ENCODE data around the gene WEE2. TPM values are rescaled to one million over a fixed set of nuclear protein-coding genes. Genes with fewer than 3 reads are reported as not detected.

Gene WEE2
- total RNA-seq, 1 donor from 2014 or later: 0.33 TPM

DNA sequence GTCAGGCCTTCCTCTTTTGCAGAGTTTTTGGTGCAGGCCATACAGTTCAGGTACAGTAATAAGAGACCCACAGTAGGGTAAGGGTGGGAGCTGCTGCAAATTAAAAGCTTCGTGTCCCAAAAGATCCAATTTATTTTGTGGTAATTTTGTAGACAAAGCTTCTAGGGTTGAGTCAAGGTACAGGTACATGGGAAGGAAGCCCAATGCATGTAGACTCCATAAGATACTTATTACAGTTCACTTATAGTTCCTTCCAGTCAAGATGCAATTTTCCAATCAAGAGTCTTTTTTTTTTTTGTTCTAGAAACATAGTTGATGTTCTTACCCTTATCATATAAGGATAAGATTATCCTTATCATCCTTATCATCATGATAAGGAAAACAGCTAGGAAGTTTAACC is 68.2 kb downstream of the WEE2 start, which contains the start of gene TAS2R4:
TAS2R4 (plus strand) TSS at position 301 of the 400 bp plus-strand sequence. CDS start 1,815 bp downstream, outside the sequence.
- peaks cover 50% of the 10 kb centered on the region for H3K36me3 Mint-ChIP-seq (ENCODE audit: low read depth, unreplicated experiment)
- TF ChIP-seq, protein P1, sequence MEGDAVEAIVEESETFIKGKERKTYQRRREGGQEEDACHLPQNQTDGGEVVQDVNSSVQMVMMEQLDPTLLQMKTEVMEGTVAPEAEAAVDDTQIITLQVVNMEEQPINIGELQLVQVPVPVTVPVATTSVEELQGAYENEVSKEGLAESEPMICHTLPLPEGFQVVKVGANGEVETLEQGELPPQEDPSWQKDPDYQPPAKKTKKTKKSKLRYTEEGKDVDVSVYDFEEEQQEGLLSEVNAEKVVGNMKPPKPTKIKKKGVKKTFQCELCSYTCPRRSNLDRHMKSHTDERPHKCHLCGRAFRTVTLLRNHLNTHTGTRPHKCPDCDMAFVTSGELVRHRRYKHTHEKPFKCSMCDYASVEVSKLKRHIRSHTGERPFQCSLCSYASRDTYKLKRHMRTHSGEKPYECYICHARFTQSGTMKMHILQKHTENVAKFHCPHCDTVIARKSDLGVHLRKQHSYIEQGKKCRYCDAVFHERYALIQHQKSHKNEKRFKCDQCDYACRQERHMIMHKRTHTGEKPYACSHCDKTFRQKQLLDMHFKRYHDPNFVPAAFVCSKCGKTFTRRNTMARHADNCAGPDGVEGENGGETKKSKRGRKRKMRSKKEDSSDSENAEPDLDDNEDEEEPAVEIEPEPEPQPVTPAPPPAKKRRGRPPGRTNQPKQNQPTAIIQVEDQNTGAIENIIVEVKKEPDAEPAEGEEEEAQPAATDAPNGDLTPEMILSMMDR (IDR thresholded peaks at IDR 0.05; ENCODE audit: unreplicated experiment): no peak
- DNase-seq (ENCODE audit: low spot score): no peak
- H3K27ac Mint-ChIP-seq (ENCODE audit: unreplicated experiment): no peak within 1 kb of the TSS
- H3K27me3 Mint-ChIP-seq (ENCODE audit: unreplicated experiment): peaks cover 2% of the 10 kb centered on the region
- no peaks in the 10 kb centered on the region for H3K4me1 Mint-ChIP-seq (ENCODE audit: unreplicated experiment)
- H3K9me3 Mint-ChIP-seq (ENCODE audit: unreplicated experiment): peaks cover 5% of the 10 kb centered on the region
- peak within 1 kb of the TSS; percentile 82 for H3K4me3 Mint-ChIP-seq (ENCODE audit: unreplicated experiment)

Other genes starting within 250 kb of the WEE2 start
- 32.0 TPM for gene AGK, start 156.9 kb upstream of the WEE2 start, total RNA-seq (ENCODE audit: unreplicated experiment)
- 77.0 TPM for gene DENND11, start 6.2 kb upstream of the WEE2 start, total RNA-seq (ENCODE audit: unreplicated experiment)
- gene SSBP1, start 30.0 kb downstream of the WEE2 start, total RNA-seq (ENCODE audit: unreplicated experiment): 130 TPM
- gene TAS2R3, start 55.7 kb downstream of the WEE2 start, total RNA-seq (ENCODE audit: unreplicated experiment): 0.74 TPM
- gene TAS2R4, start 68.3 kb downstream of the WEE2 start, total RNA-seq (ENCODE audit: unreplicated experiment): 1.1 TPM
- 1.9 TPM for gene TAS2R5, start 81.9 kb downstream of the WEE2 start, total RNA-seq (ENCODE audit: unreplicated experiment)
- not detected for gene PRSS37, start 133.1 kb downstream of the WEE2 start, total RNA-seq (ENCODE audit: unreplicated experiment)
- gene OR9A4, start 208.0 kb downstream of the WEE2 start, total RNA-seq (ENCODE audit: unreplicated experiment): not detected
- not detected for gene CLEC5A, start 238.6 kb downstream of the WEE2 start, total RNA-seq (ENCODE audit: unreplicated experiment)

Measured in endothelial cell (in vitro differentiated cells).